Thymus (tissue), 11 donors: ENCODE data around the gene CLIP1. TPM values are rescaled to one million over a fixed set of nuclear protein-coding genes. Genes with fewer than 3 reads are reported as not detected.
"Not testable (repeated sequence)": the region's sequence is repeated elsewhere in the genome, so short reads cannot be mapped to it uniquely, and the experiment has no call there.

Experiments used
- DNase-seq, 9 donors: peaks; one replicate each; pipeline ENCODE4 v3.0.0-alpha.2; 2013; ENCODE audit warnings: low spot score in 9 of 9, low read depth in 6 of 9, missing footprints in 1 of 9
- H3K27ac ChIP-seq, 2 donors: one replicate each; pipeline ENCODE4 v1.5.1; 2013; ENCODE audit warnings: control low read depth in 1 of 2, low read depth in 1 of 2, low read length in 1 of 2, mild to moderate bottlenecking in 1 of 2, moderate library complexity in 1 of 2
- H3K27me3 ChIP-seq, 2 donors: one replicate each; pipeline ENCODE4 v1.5.1; 2013; ENCODE audit warnings: low read length in 1 of 2; ENCODE audit not compliant: control insufficient read depth in 2 of 2, insufficient read depth in 1 of 2
- H3K36me3 ChIP-seq, 2 donors: one replicate each; pipeline ENCODE4 v1.5.1; 2013; ENCODE audit warnings: low read length in 1 of 2, mild to moderate bottlenecking in 1 of 2, moderate library complexity in 1 of 2; ENCODE audit not compliant: control insufficient read depth in 2 of 2, insufficient read depth in 2 of 2
- H3K4me1 ChIP-seq, 2 donors: one replicate each; pipeline ENCODE4 v1.5.1; 2013; ENCODE audit warnings: low read length in 2 of 2; ENCODE audit not compliant: control insufficient read depth in 2 of 2, insufficient read depth in 2 of 2
- H3K4me3 ChIP-seq, 2 donors: one replicate each; pipeline ENCODE4 v1.5.1; 2013; ENCODE audit warnings: low read length in 2 of 2, control low read depth in 1 of 2, mild to moderate bottlenecking in 1 of 2
- H3K9me3 ChIP-seq, 2 donors: one replicate each; pipeline ENCODE4 v1.5.1; 2013; ENCODE audit warnings: low read length in 1 of 2, mild to moderate bottlenecking in 1 of 2; ENCODE audit not compliant: control insufficient read depth in 2 of 2, insufficient read depth in 1 of 2
- WGBS: extraction: QIAGEN DNeasy Blood & Tissue Kit; methylation state at CpG from one replicate; pipeline ENCODE4 v1.1.7; 2013; 5-methylcytosine and 5-hydroxymethylcytosine counted together
- polyA plus RNA-seq: library from polyadenylated mRNA; stranded (reverse); fragments of 200-250 nt; gene quantifications from one replicate; pipeline ENCODE4 v1.2.3, GENCODE V29; 2013
- total RNA-seq: library from RNA; stranded (reverse); fragments of 120-200 nt; gene quantifications from one replicate; pipeline ENCODE4 v1.2.4, GENCODE V29; 2013
- donor health status: healthy.

Gene CLIP1
- total and polyA plus RNA-seq, 2 donors, result 18.4 to 26.7 TPM

- Histone ChIP-seq H3K4me1 (no peaks in the 10 kb centered on the region), H3K4me3 (no peak overlapping the region), H3K27ac (no peak overlapping the region), H3K36me3 (no peaks in the 10 kb centered on the region), H3K9me3 (no peaks in the 10 kb centered on the region), H3K27me3 (no peaks in the 10 kb centered on the region)
- WGBS, result 97% methylated on average over 7 of the region's 7 CpGs
- no peak for DNase-seq
Observed at GRCh38 chr12:122389677-122390076, 32.8 kb downstream of the CLIP1 start.

GRCh38 chr12:122387887-122388286, 34.6 kb downstream of the CLIP1 start:
- H3K9me3 ChIP-seq, result no peaks in the 10 kb centered on the region
- no peak overlapping the region for H3K27ac ChIP-seq
- 96% methylated on average over 6 of the region's 6 CpGs for WGBS
- no peaks in the 10 kb centered on the region for H3K4me1 ChIP-seq
- no peak overlapping the region for H3K4me3 ChIP-seq
- no peaks in the 10 kb centered on the region for H3K36me3 ChIP-seq
- DNase-seq, result no peak
- H3K27me3 ChIP-seq, result no peaks in the 10 kb centered on the region

DNA sequence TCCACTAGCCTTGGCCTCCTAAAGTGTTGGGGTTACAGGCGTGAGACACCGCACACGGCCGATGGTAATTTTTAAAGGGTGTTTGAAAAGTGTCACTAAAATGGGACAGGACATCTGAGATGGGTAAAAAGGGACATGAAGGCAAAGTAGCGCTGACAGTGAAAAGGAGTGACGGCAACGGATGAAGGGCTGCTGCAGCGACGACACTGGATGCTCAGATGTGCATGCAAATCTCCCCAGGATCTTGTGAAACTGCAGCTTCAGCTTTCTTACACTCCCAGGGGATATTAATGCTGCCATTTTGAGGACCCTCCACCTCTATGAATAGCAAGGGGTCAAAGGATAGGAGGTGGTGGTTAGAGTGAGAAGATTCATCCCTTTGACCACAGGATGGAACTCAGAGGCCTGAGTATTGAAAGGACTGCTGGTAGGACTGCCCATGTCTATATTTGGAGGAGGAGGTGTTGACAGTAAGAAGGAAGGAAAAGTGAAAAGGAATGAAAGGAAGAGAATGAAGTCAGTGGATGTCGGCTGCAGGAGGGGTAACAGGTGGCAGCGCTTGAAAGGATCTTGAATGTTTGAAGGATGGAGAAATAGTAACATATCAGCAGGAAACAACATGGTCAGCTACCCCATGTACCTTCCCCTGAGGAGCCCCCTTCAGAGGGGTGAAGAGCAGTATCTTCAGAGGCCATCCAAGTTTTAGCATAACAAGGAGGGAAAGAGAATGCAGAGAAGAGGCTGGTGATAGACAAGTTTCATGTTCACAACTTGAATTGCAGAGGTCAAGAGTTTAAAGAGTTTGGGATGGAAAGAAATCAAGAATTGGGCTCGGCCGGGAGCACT, 37.1 kb downstream of the CLIP1 start:
- Histone ChIP-seq H3K9me3 (no peaks in the 10 kb centered on the region), H3K4me3 (no peak overlapping the region), H3K27me3 (no peaks in the 10 kb centered on the region), H3K36me3 (no peaks in the 10 kb centered on the region), H3K27ac (no peak overlapping the region), H3K4me1 (no peaks in the 10 kb centered on the region)
- DNase-seq, result no peak
- WGBS, result 98% methylated on average over 13 of the region's 13 CpGs

DNA sequence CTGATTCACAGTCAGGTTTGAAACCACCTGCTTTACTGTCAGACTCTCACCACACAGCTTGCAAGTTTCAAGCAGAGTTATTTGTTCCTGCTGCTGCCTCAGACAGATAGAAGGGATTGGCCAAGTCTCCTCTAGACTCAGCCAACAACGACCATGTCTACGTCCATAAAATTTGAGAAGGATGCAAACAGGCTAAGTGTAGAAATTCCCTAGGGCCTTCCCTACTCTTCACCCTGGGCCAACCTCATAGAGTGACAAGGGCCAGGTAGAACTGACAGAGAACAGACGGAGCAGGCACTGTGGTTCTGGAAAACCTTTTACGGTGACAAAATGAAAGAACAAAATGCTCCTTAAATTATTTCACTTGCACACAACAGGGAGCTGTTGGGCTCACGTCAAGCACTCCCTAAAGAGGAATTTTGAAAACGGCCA, 39.5 kb downstream of the CLIP1 start:
- Histone ChIP-seq H3K27me3 (no peaks in the 10 kb centered on the region), H3K4me3 (no peak overlapping the region), H3K4me1 (no peaks in the 10 kb centered on the region), H3K27ac (no peak overlapping the region), H3K9me3 (no peaks in the 10 kb centered on the region), H3K36me3 (peaks cover 2 to 5% of the 10 kb centered on the region in 2 donors)
- 97% methylated on average over 6 of the region's 6 CpGs for WGBS
- DNase-seq, result no peak

- Histone ChIP-seq H3K27ac (no peak overlapping the region), H3K27me3 (no peaks in the 10 kb centered on the region), H3K4me3 (no peak overlapping the region), H3K9me3 (no peaks in the 10 kb centered on the region), H3K36me3 (peaks cover 8 to 10% of the 10 kb centered on the region in 2 donors), H3K4me1 (no peaks in the 10 kb centered on the region)
- no peak for DNase-seq
- 63% methylated on average over 1 of the region's 1 CpG for WGBS
Observed at GRCh38 chr12:122381021-122381420, 41.4 kb downstream of the CLIP1 start.

GRCh38 chr12:122376751-122377150, 45.7 kb downstream of the CLIP1 start:
- not testable (repeated sequence) for DNase-seq, H3K4me1 ChIP-seq, H3K9me3 ChIP-seq, H3K27ac ChIP-seq, H3K27me3 ChIP-seq, H3K4me3 ChIP-seq
- WGBS, result over 99% methylated on average over 5 of the region's 5 CpGs
- peaks cover 8 to 17% of the 10 kb centered on the region in 2 donors for H3K36me3 ChIP-seq

- H3K9me3 ChIP-seq, result no peaks in the 10 kb centered on the region
- H3K4me1 ChIP-seq, result no peaks in the 10 kb centered on the region
- DNase-seq, result no peak
- no peak overlapping the region for H3K4me3 ChIP-seq
- H3K27me3 ChIP-seq, result no peaks in the 10 kb centered on the region
- peaks cover 8 to 17% of the 10 kb centered on the region in 2 donors for H3K36me3 ChIP-seq
- H3K27ac ChIP-seq, result no peak overlapping the region
- WGBS, result 84% methylated on average over 5 of the region's 5 CpGs
Observed at GRCh38 chr12:122374707-122375106, 47.8 kb downstream of the CLIP1 start.

DNA sequence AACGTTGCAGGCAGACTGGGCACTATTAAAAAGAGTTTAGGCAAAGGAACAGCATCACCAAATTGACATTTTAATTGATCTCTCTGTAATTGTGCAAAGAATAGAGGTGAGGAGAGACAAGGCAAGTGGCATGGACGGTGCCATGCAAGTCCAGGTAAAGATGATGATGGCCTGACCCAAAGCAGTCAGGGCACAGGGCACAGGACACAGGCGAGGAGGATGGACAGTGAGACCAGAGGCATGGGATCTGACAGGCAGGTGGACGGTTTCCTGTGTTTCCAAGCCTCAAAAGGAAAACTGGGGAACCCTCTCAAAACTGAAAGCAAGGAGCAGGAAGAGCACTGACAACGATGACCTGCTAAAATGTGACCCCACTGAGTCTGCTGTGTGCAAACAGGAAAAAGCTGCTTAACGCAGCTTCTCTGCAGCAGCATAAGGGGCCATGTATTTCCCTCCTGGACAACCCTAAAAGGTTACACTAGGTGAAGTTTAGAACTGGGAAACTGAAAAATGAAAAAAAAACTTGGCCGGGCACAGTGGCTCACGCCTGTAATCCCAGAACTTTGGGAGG, 50.9 kb downstream of the CLIP1 start:
- H3K27me3 ChIP-seq, result no peaks in the 10 kb centered on the region
- H3K4me3 ChIP-seq, result no peak overlapping the region
- H3K27ac ChIP-seq, result no peak overlapping the region
- H3K36me3 ChIP-seq, result peaks cover 5 to 7% of the 10 kb centered on the region in 2 donors
- H3K9me3 ChIP-seq, result no peaks in the 10 kb centered on the region
- DNase-seq, result no peak
- WGBS, result 54% methylated on average over 8 of the region's 8 CpGs
- no peaks in the 10 kb centered on the region for H3K4me1 ChIP-seq

GRCh38 chr12:122368361-122369073, 54.0 kb downstream of the CLIP1 start:
- Histone ChIP-seq H3K27me3 (no peaks in the 10 kb centered on the region), H3K27ac (no peak overlapping the region), H3K4me3 (no peak overlapping the region), H3K4me1 (no peaks in the 10 kb centered on the region), H3K9me3 (no peaks in the 10 kb centered on the region), H3K36me3 (peaks cover 5 to 7% of the 10 kb centered on the region in 2 donors)
- 85% methylated on average over 10 of the region's 10 CpGs for WGBS
- DNase-seq, result no peak
